Measurements from ENCODE around the gene TMPRSS2.

- TF ChIP-seq ZNF488 (tag by site-specific recombination; IDR thresholded peaks at IDR 0.05) (no peak), CTCF (tag by site-specific recombination; IDR thresholded peaks at IDR 0.05) (no peak), BCL11A (tag by site-specific recombination; IDR thresholded peaks at IDR 0.05; ENCODE audit: low read depth) (no peak)
These were observed 79.6 kb downstream of the TMPRSS2 start for GRCh38 chr21:41428311-41428710.

Measured in HEK293 (cell line).